Natural killer cell (primary cell): ENCODE results near the gene BRIX1. TPM values are rescaled to one million over a fixed set of nuclear protein-coding genes. Genes with fewer than 3 reads are reported as not detected.

Source experiments
- ATAC-seq, 3 donors: fragments of 150-1000 bp in 2 of 3; fragments of 200-7000 bp in 1 of 3; cut with Tn5 transposase; 1 replicate in 1 of 3; 2 replicates in 2 of 3; pipeline ENCODE4 v1.10.0; 2021; ENCODE audit warnings: mild to moderate bottlenecking in 2 of 3, moderate library complexity in 2 of 3
- DNase-seq, 2 donors: peaks; one replicate each; pipeline versions ENCODE4 v3.0.0 to v3.0.0-alpha.2; 2013 to 2021; ENCODE audit warnings: mixed read lengths in 1 of 2
- H3K27ac ChIP-seq: one replicate; pipeline ENCODE4 v1.5.1; 2013; ENCODE audit warnings: mild to moderate bottlenecking, low read length
- H3K27me3 ChIP-seq: one replicate; pipeline ENCODE4 v1.6.1; 2013; ENCODE audit warnings: low read length; ENCODE audit not compliant: control insufficient read depth, insufficient read depth
- H3K36me3 ChIP-seq: one replicate; pipeline ENCODE4 v1.6.1; 2013; ENCODE audit warnings: low read length; ENCODE audit not compliant: control insufficient read depth, insufficient read depth
- H3K4me1 ChIP-seq: one replicate; pipeline ENCODE4 v1.6.1; 2013; ENCODE audit warnings: low read length; ENCODE audit not compliant: control insufficient read depth, insufficient read depth
- H3K4me3 ChIP-seq: one replicate; pipeline ENCODE4 v1.5.1; 2013; ENCODE audit warnings: low read length
- H3K9me3 ChIP-seq: one replicate; pipeline ENCODE4 v1.6.1; 2013; ENCODE audit warnings: low read length; ENCODE audit not compliant: control insufficient read depth, insufficient read depth
- H3K27ac Mint-ChIP-seq, 2 donors: one replicate each; pipeline ENCODE4 v1.8.0; 2022; ENCODE audit warnings: mild to moderate bottlenecking in 2 of 2, mixed read lengths in 2 of 2, moderate library complexity in 1 of 2
- H3K27me3 Mint-ChIP-seq, 2 donors: one replicate each; pipeline ENCODE4 v1.8.0; 2022; ENCODE audit warnings: low read depth in 2 of 2, mixed read lengths in 2 of 2
- H3K36me3 Mint-ChIP-seq: one replicate; pipeline ENCODE4 v1.8.0; 2022; ENCODE audit warnings: mixed read lengths
- H3K4me1 Mint-ChIP-seq, 2 donors: one replicate each; pipeline ENCODE4 v1.8.0; 2022; ENCODE audit warnings: mixed read lengths in 2 of 2
- H3K4me3 Mint-ChIP-seq: one replicate; pipeline ENCODE4 v1.8.0; 2022; ENCODE audit warnings: mild to moderate bottlenecking, moderate library complexity, mixed read lengths
- H3K9me3 Mint-ChIP-seq, 2 donors: one replicate each; pipeline ENCODE4 v1.8.0; 2022; ENCODE audit warnings: mixed read lengths in 2 of 2
- WGBS: methylation state at CpG from one replicate; pipeline ENCODE4 v1.1.7; 2013; ENCODE audit warnings: missing lambda C conversion rate; ENCODE audit not compliant: insufficient coverage; 5-methylcytosine and 5-hydroxymethylcytosine counted together
- intact Hi-C: fragments of 100-400 bp; cut with micrococcal nuclease; formaldehyde crosslinking; loops from one replicate; pipeline ENCODE4 v1.14.2; 2022
- total RNA-seq, 4 donors: library from RNA; stranded (reverse); fragments of 120-200 nt in 1 of 4; gene quantifications; one replicate each; pipeline versions ENCODE4 v1.2.3 to v1.2.4, GENCODE V29; 2013 to 2022
- TF ChIP-seq, protein P1 (sequence below): fragments of 200-600 bp; IDR thresholded peaks from one replicate; pipeline ENCODE4 v1.8.0; 2022; ENCODE audit warnings: antibody characterized with exemption

The BRIX1 gene
- total RNA-seq, 3 donors from 2014 or later (not counting 1 experiment from before 2014, with no cell fraction given) = 18.0 to 30.9 (median 30.6) TPM

DNA sequence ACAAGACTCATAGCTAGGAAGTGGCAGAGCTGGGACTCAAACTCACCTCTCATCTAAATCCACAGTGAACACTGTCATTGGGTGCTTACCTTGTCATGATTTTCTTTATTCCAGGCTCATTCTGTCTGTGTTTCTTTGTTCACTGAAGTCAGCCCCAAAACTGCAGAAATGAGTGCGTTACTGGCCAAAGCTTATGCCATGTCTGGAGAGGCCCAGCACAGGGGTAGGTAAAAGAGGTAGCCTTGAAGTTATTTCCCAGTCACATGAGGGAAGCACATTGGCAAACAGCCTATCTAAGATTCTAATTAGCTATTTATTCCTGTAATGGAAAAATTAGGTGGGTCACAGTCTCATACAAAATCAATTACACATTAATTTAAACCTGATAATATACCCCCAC, 46.7 kb upstream of the BRIX1 start:
- Histone ChIP-seq H3K27me3 (no peaks in the 10 kb centered on the region), H3K4me1 (no peaks in the 10 kb centered on the region), H3K27ac (no peak overlapping the region), H3K9me3 (no peaks in the 10 kb centered on the region), H3K4me3 (no peak overlapping the region), H3K36me3 (no peaks in the 10 kb centered on the region)
- no peak for DNase-seq
- H3K27ac Mint-ChIP-seq = no peak overlapping the region
- intact Hi-C loops = no loop called here
- no peaks in the 10 kb centered on the region for H3K36me3 Mint-ChIP-seq
- no peak overlapping the region for H3K4me3 Mint-ChIP-seq
- no peaks in the 10 kb centered on the region for H3K4me1 Mint-ChIP-seq
- WGBS = 94% methylated on average over 1 of the region's 1 CpG
- H3K27me3 Mint-ChIP-seq = peaks cover 8 to 20% of the 10 kb centered on the region in 2 donors
- TF ChIP-seq, protein P1, sequence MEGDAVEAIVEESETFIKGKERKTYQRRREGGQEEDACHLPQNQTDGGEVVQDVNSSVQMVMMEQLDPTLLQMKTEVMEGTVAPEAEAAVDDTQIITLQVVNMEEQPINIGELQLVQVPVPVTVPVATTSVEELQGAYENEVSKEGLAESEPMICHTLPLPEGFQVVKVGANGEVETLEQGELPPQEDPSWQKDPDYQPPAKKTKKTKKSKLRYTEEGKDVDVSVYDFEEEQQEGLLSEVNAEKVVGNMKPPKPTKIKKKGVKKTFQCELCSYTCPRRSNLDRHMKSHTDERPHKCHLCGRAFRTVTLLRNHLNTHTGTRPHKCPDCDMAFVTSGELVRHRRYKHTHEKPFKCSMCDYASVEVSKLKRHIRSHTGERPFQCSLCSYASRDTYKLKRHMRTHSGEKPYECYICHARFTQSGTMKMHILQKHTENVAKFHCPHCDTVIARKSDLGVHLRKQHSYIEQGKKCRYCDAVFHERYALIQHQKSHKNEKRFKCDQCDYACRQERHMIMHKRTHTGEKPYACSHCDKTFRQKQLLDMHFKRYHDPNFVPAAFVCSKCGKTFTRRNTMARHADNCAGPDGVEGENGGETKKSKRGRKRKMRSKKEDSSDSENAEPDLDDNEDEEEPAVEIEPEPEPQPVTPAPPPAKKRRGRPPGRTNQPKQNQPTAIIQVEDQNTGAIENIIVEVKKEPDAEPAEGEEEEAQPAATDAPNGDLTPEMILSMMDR = no peak
- H3K9me3 Mint-ChIP-seq = no peaks in the 10 kb centered on the region
- no peak for ATAC-seq

DNA sequence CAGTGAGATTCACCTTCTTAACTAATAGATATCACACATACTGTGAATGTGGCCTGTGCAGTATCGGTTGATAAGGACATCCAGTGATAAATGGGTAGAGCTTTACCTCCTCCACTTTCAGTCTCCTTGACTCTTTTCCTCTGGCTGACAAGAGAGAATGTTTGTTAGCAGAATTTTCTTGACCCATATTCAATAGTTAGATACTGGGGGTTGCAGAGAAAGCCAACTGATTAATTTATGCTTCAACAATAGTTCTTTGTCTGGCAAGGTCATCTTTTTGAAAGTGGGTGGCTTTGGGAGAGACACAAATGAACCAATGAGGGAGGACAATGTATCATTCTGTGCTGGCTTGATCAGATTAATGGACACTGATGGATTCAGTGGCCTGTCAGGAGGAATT, 46.3 kb upstream of the BRIX1 start:
- H3K4me1 Mint-ChIP-seq = no peaks in the 10 kb centered on the region
- H3K9me3 Mint-ChIP-seq = no peaks in the 10 kb centered on the region
- no peak for DNase-seq
- H3K9me3 ChIP-seq = no peaks in the 10 kb centered on the region
- no peaks in the 10 kb centered on the region for H3K36me3 ChIP-seq
- H3K27me3 Mint-ChIP-seq = peaks cover 9 to 25% of the 10 kb centered on the region in 2 donors
- no peaks in the 10 kb centered on the region for H3K27me3 ChIP-seq
- H3K4me3 ChIP-seq = no peak overlapping the region
- TF ChIP-seq, protein P1 = no peak
- intact Hi-C loops = no loop called here
- H3K4me1 ChIP-seq = no peaks in the 10 kb centered on the region
- no peak overlapping the region for H3K27ac ChIP-seq
- no CpG with 5 or more reads among the region's 1 CpG for WGBS
- no peak overlapping the region for H3K27ac Mint-ChIP-seq
- H3K4me3 Mint-ChIP-seq = no peak overlapping the region
- ATAC-seq = no peak
- no peaks in the 10 kb centered on the region for H3K36me3 Mint-ChIP-seq

DNA sequence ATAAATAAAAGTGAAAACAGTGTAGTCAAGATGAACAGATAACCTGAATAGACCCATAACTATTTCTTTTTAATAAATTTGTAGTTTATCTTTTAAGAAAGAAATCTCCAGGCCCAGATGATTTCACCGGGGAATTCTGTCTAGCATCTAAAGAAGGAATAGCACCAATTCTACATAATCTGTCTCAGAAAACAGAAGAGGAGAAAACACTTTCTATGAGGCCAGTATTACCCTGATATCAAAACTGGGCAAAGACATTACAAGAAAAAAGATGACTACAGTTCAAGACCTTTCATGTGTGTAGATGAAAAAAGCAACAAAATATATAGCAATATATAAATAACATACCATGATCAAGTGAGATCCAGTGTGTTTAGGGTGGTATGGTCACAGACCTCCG, 45.1 kb upstream of the BRIX1 start:
- Histone ChIP-seq H3K27me3 (no peaks in the 10 kb centered on the region), H3K27ac (no peak overlapping the region), H3K4me3 (no peak overlapping the region), H3K9me3 (no peaks in the 10 kb centered on the region), H3K4me1 (no peaks in the 10 kb centered on the region), H3K36me3 (no peaks in the 10 kb centered on the region)
- ATAC-seq (no peak), DNase-seq (no peak)
- Mint-ChIP-seq H3K27me3 (peaks cover 8 to 34% of the 10 kb centered on the region in 2 donors), H3K9me3 (no peaks in the 10 kb centered on the region), H3K27ac (no peak overlapping the region), H3K36me3 (no peaks in the 10 kb centered on the region), H3K4me1 (no peaks in the 10 kb centered on the region), H3K4me3 (no peak overlapping the region)
- TF ChIP-seq, protein P1 = no peak
- intact Hi-C loops = no loop called here
- 100% methylated on average over 1 of the region's 2 CpGs for WGBS

DNA sequence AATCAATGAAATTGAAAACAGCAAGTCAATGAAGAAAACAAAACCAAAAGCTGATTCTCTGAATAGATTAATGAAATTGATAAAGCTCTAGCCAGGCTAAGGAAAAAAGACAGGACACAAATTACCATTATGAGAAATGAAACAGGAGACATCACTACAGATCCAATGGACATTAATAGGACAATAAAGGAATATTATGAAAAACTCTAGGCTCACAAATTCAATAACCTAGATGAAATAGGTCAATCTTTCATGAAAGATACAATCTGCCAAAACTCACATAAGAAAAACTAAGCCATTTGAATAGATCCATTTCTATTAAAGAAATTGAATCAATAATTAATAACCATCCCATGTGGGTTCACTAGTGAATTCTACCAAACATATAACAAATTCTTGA, 39.2 kb upstream of the BRIX1 start:
- peaks cover 8 to 48% of the 10 kb centered on the region in 2 donors for H3K27me3 Mint-ChIP-seq
- H3K36me3 Mint-ChIP-seq = no peaks in the 10 kb centered on the region
- H3K4me3 ChIP-seq = no peak overlapping the region
- H3K27me3 ChIP-seq = peaks cover 2% of the 10 kb centered on the region
- no peak overlapping the region for H3K27ac ChIP-seq
- no peaks in the 10 kb centered on the region for H3K36me3 ChIP-seq
- H3K9me3 Mint-ChIP-seq = no peaks in the 10 kb centered on the region
- H3K4me3 Mint-ChIP-seq = no peak overlapping the region
- intact Hi-C loops = no loop called here
- H3K9me3 ChIP-seq = no peaks in the 10 kb centered on the region
- no peak overlapping the region for H3K27ac Mint-ChIP-seq
- no peak for DNase-seq
- no peaks in the 10 kb centered on the region for H3K4me1 Mint-ChIP-seq
- no peaks in the 10 kb centered on the region for H3K4me1 ChIP-seq
- TF ChIP-seq, protein P1 = no peak
- ATAC-seq = no peak
